Transverse colon (tissue), 4 donors: Measurements from ENCODE around the gene GNAT3. TPM values are rescaled to one million over a fixed set of nuclear protein-coding genes. Genes with fewer than 3 reads are reported as not detected.

Experiments used
- DNase-seq: peaks from one replicate; pipeline ENCODE4 v3.0.0-alpha.2; 2019
- H3K27ac ChIP-seq, 4 donors: fragments of 200-600 bp; sonication (generic); 2 replicates each; pipeline ENCODE4 v1.5.1; 2016 to 2018; ENCODE audit warnings: inconsistent platforms in 4 of 4
- H3K27me3 ChIP-seq: fragments of 200-600 bp; sonication (generic); 2 replicates; pipeline ENCODE4 v1.5.1; 2017; ENCODE audit warnings: inconsistent platforms
- H3K36me3 ChIP-seq, 4 donors: fragments of 200-600 bp; sonication (generic); 2 replicates each; pipeline ENCODE4 v1.5.1; 2017 to 2019; ENCODE audit warnings: inconsistent platforms in 4 of 4
- H3K4me1 ChIP-seq, 4 donors: fragments of 200-600 bp; sonication (generic); 2 replicates each; pipeline ENCODE4 v1.5.1; 2017 to 2020; ENCODE audit warnings: inconsistent platforms in 4 of 4
- H3K4me3 ChIP-seq, 4 donors: fragments of 200-600 bp; sonication (generic); 1 replicate in 1 of 4; 2 replicates in 3 of 4; pipeline versions ENCODE4 v1.5.1 to v1.6.1; 2017 to 2019; ENCODE audit warnings: inconsistent platforms in 4 of 4
- H3K9me3 ChIP-seq, 2 donors: fragments of 200-600 bp; sonication (generic); 2 replicates each; pipeline ENCODE4 v1.5.1; 2017 to 2019; ENCODE audit warnings: inconsistent platforms in 2 of 2
- EP300 ChIP-seq: sonication (generic); formaldehyde crosslinking; IDR thresholded peaks from one replicate; pipeline ENCODE4 v1.6.1; 2017; ENCODE audit warnings: antibody characterized with exemption, low read depth
- POLR2A ChIP-seq: fragments of 450-650 bp; IDR thresholded peaks from one replicate; pipeline ENCODE4 v1.6.1; 2016; ENCODE audit warnings: antibody characterized with exemption, mild to moderate bottlenecking, moderate library complexity
- POLR2AphosphoS5 ChIP-seq, 3 donors: sonication (generic); formaldehyde crosslinking; IDR thresholded peaks; one replicate each; pipeline ENCODE4 v1.6.1; 2016; ENCODE audit warnings: antibody characterized with exemption in 3 of 3
- WGBS, 2 donors: methylation state at CpG; one replicate each; pipeline ENCODE4 v1.1.5; 2018; ENCODE audit warnings: low coverage in 1 of 2; 5-methylcytosine and 5-hydroxymethylcytosine counted together
- in situ Hi-C, 4 donors: fragments of 200-750 bp; cut with MboI; loops; one replicate each; pipeline versions ENCODE4 v1.15.0 to v1.15.1; 2017; ENCODE audit warnings: low sequenced_read_pairs in 3 of 4, low pct_ligation_motif_present in 1 of 4, low pct_unique_long_range_greater_than_20kb in 1 of 4
- intact Hi-C: fragments of 100-400 bp; cut with DNase I; formaldehyde crosslinking; loops from one replicate; pipeline ENCODE4 v1.15.1; 2023; ENCODE audit warnings: low total_unique reads
- total RNA-seq, 4 donors: library from RNA; depleted of rRNA; stranded (reverse); fragments of >200 nt; gene quantifications; one replicate each; pipeline ENCODE4 v1.1.0, GENCODE V29; 2016
- TF ChIP-seq, protein P1 (sequence below), 5 experiments: fragments of 200-600 bp in 3 of 5; fragments of 450-650 bp in 2 of 5; sonication (generic) in 3 of 5; IDR thresholded peaks; 1 replicate in 2 of 5; 2 replicates in 3 of 5; pipeline ENCODE4 v1.5.1; 2016 to 2017; ENCODE audit warnings: antibody characterized with exemption in 5 of 5, inconsistent platforms in 3 of 5, mild to moderate bottlenecking in 2 of 5, moderate library complexity in 1 of 5

GNAT3 gene
- total RNA-seq, 4 donors from 2014 or later: not detected

DNA sequence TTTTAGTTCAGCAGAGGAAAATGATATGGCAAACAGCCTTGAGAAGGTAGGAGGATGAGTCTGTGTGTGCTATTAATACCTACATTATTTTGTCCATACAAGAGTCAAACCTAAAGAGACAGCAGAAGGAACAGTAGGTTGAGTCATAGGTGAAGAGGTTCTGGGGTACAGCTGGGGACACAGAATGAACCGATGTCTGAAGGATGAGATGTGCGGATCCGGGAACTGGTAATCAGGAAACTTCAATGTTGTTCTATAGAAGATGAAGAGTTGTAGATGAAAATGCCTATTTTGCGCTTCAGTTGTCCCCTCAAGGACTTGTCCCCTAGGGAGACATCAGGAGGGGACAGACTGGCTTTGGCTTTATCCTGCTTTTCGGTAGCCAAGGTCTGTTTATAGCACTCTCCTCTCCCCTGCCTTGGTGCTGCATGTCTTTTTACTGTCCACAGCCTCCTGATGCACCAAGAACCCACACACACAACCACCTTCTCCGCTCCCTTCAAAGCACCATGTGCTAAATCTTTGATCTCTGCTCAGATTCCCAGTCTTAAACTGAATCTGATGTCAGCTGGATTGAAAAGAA is 94.6 kb downstream of the GNAT3 start:
- Histone ChIP-seq H3K9me3 (no peaks in the 10 kb centered on the region), H3K36me3 (no peaks in the 10 kb centered on the region), H3K4me3 (no peak overlapping the region), H3K27ac (no peak overlapping the region), H3K4me1 (no peaks in the 10 kb centered on the region), H3K27me3 (no peaks in the 10 kb centered on the region)
- DNase-seq: no peak
- intact Hi-C loops: no loop called here
- TF ChIP-seq POLR2A: no peak
- TF ChIP-seq EP300: no peak
- TF ChIP-seq, protein P1, sequence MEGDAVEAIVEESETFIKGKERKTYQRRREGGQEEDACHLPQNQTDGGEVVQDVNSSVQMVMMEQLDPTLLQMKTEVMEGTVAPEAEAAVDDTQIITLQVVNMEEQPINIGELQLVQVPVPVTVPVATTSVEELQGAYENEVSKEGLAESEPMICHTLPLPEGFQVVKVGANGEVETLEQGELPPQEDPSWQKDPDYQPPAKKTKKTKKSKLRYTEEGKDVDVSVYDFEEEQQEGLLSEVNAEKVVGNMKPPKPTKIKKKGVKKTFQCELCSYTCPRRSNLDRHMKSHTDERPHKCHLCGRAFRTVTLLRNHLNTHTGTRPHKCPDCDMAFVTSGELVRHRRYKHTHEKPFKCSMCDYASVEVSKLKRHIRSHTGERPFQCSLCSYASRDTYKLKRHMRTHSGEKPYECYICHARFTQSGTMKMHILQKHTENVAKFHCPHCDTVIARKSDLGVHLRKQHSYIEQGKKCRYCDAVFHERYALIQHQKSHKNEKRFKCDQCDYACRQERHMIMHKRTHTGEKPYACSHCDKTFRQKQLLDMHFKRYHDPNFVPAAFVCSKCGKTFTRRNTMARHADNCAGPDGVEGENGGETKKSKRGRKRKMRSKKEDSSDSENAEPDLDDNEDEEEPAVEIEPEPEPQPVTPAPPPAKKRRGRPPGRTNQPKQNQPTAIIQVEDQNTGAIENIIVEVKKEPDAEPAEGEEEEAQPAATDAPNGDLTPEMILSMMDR (IDR thresholded peaks at IDR 0.05): no peak
- TF ChIP-seq POLR2AphosphoS5 (IDR thresholded peaks at IDR 0.05): no peak
- in situ Hi-C loops: no loop called here
- WGBS, 2 donors: 79 to 91% methylated on average over 6 of the region's 6 CpGs

DNA sequence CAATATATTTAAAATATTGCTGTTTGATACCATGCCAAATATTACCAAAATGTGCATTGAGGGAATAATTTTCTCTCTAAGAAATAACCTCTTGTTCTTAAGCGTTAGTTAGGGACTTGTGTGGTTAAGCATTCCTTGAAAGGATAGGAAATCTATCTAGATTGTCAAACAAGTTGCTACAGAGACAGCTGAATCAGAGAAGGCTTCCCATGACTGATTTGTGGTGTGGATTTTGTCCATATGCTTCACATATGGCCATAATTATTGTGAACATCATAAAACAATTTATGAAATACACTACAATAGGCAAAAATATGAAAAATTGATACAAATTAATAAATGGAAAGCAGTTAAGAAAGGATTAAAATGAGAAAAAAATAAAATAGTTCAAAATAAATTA is 96.3 kb downstream of the GNAT3 start:
- Histone ChIP-seq H3K9me3 (no peaks in the 10 kb centered on the region), H3K4me3 (no peak overlapping the region), H3K27ac (no peak overlapping the region), H3K36me3 (no peaks in the 10 kb centered on the region), H3K4me1 (no peaks in the 10 kb centered on the region), H3K27me3 (no peaks in the 10 kb centered on the region)
- DNase-seq: no peak
- intact Hi-C loops (no loop called here), in situ Hi-C loops (no loop called here)
- TF ChIP-seq, protein P1 (IDR thresholded peaks at IDR 0.05): no peak
- TF ChIP-seq POLR2A (no peak), POLR2AphosphoS5 (IDR thresholded peaks at IDR 0.05) (no peak), EP300 (no peak)
- WGBS, 2 donors: 80 to 83% methylated on average over 1 of the region's 1 CpG

DNA sequence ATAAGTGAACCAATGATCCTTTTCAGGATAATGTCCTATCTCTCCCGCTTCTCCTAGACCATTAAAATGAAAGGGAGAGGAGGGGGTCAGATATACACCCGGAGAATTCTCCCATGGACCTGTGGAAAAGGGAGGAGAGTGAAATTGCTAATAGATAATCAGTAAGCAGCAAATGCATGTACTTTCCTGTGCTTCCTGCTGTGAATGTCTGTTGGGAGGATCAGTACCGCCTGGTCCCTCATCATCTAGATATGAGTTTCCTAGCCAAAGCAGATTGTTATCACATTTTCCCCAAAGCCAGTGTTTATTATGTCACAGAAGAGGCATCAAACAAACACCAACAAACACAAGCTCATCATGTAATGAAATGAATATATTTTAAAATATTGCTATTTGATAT is 96.8 kb downstream of the GNAT3 start:
- in situ Hi-C loops (no loop called here), intact Hi-C loops (no loop called here)
- no peaks in the 10 kb centered on the region for H3K9me3 ChIP-seq
- no peak for DNase-seq
- no peak overlapping the region for H3K27ac ChIP-seq
- no peaks in the 10 kb centered on the region for H3K4me1 ChIP-seq
- WGBS, 2 donors: 84 to 100% methylated on average over 1 to 3 of the region's 3 CpGs
- TF ChIP-seq POLR2A (no peak), POLR2AphosphoS5 (IDR thresholded peaks at IDR 0.05) (no peak), EP300 (no peak)
- TF ChIP-seq, protein P1 (IDR thresholded peaks at IDR 0.05): no peak
- no peak overlapping the region for H3K4me3 ChIP-seq
- no peaks in the 10 kb centered on the region for H3K36me3 ChIP-seq
- no peaks in the 10 kb centered on the region for H3K27me3 ChIP-seq

DNA sequence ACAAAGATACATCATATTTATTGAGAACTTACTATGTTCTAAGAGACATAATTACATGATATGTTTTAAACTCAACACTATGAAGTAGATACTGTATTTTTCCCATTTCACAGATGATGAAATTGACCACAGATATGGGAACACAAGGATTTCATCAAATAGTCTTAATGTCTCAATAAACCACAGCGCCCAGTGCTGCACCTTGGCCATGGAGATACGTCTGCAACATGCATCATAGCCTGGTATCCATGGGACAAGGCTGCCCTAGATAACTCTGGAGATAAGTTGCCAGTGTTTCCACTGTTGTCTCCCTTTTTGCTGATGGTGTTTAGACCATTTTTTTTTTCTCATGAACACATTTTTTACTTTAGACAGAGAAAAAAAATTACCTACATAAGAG is 97.5 kb downstream of the GNAT3 start:
- intact Hi-C loops (no loop called here), in situ Hi-C loops (no loop called here)
- no peak for TF ChIP-seq POLR2AphosphoS5 (IDR thresholded peaks at IDR 0.05)
- TF ChIP-seq EP300: no peak
- TF ChIP-seq POLR2A: no peak
- TF ChIP-seq, protein P1 (IDR thresholded peaks at IDR 0.05): no peak

More for the DNA sequence above, 97.5 kb downstream of the GNAT3 start:
- 81 to 87% methylated on average over 2 of the region's 2 CpGs for whole genome bisulfite sequencing, 2 donors
- no peaks in the 10 kb centered on the region for H3K9me3 ChIP-seq
- H3K4me1 ChIP-seq: no peaks in the 10 kb centered on the region
- no peaks in the 10 kb centered on the region for H3K36me3 ChIP-seq
- H3K27me3 ChIP-seq: no peaks in the 10 kb centered on the region
- no peak for DNase-seq
- no peak overlapping the region for H3K4me3 ChIP-seq
- no peak overlapping the region for H3K27ac ChIP-seq
